GM21390 (cell line): ENCODE results near the gene IL17REL.
"Not testable (repeated sequence)": the region's sequence is repeated elsewhere in the genome, so short reads cannot be mapped to it uniquely, and the experiment has no call there.

Experiments used
- ATAC-seq: cut with Tn5 transposase; IDR thresholded peaks from one replicate; pipeline ENCODE4 v1.9.1; 2021; ENCODE audit not compliant: unreplicated experiment

The IL17REL gene

GRCh38 chr22:49948116-49948957 is 64.2 kb downstream of the IL17REL start:
- ATAC-seq: no peak

GRCh38 chr22:49947296-49947622 is 65.3 kb downstream of the IL17REL start:
- ATAC-seq: no peak

- no peak for ATAC-seq
Observed at GRCh38 chr22:49946612-49947295, 65.8 kb downstream of the IL17REL start.

GRCh38 chr22:49945042-49945794 is 67.3 kb downstream of the IL17REL start:
- not testable (repeated sequence) for ATAC-seq
